Measurements from ENCODE around the gene CLTRN.
"Not testable (repeated sequence)": the region's sequence is repeated elsewhere in the genome, so short reads cannot be mapped to it uniquely, and the experiment has no call there.

Gene CLTRN

GRCh38 chrX:15647510-15647909, 17.1 kb downstream of the CLTRN start:
- not testable (repeated sequence) for DNase-seq (ENCODE audit: low read depth, low spot score)

GRCh38 chrX:15646543-15646942, 18.1 kb downstream of the CLTRN start:
- no peak for DNase-seq (ENCODE audit: low read depth, low spot score)

GRCh38 chrX:15646031-15646430, 18.6 kb downstream of the CLTRN start:
- no peak for DNase-seq (ENCODE audit: low read depth, low spot score)

- DNase-seq (ENCODE audit: low read depth, low spot score): no peak
Measured at GRCh38 chrX:15645266-15645665, 19.3 kb downstream of the CLTRN start.

GRCh38 chrX:15644560-15644872, 20.1 kb downstream of the CLTRN start:
- DNase-seq (ENCODE audit: low read depth, low spot score): no peak

GRCh38 chrX:15643786-15644559, 20.6 kb downstream of the CLTRN start:
- DNase-seq (ENCODE audit: low read depth, low spot score): no peak

GRCh38 chrX:15631637-15632036, 33.0 kb downstream of the CLTRN start:
- DNase-seq (ENCODE audit: low read depth, low spot score): no peak

GRCh38 chrX:15623054-15623453, 41.6 kb downstream of the CLTRN start:
- DNase-seq (ENCODE audit: low read depth, low spot score): no peak

GRCh38 chrX:15619053-15619755, 45.4 kb downstream of the CLTRN start:
- no peak for DNase-seq (ENCODE audit: low read depth, low spot score)

GRCh38 chrX:15617111-15617510, 47.5 kb downstream of the CLTRN start:
- DNase-seq (ENCODE audit: low read depth, low spot score): no peak

GRCh38 chrX:15616531-15616930, 48.1 kb downstream of the CLTRN start:
- no peak for DNase-seq (ENCODE audit: low read depth, low spot score)

- no peak for DNase-seq (ENCODE audit: low read depth, low spot score)
Measured at GRCh38 chrX:15607067-15607466, 57.5 kb downstream of the CLTRN start.

GRCh38 chrX:15606136-15606535, 58.5 kb downstream of the CLTRN start:
- no peak for DNase-seq (ENCODE audit: low read depth, low spot score)

- DNase-seq (ENCODE audit: low read depth, low spot score): no peak
Measured at GRCh38 chrX:15605226-15605625, 59.4 kb downstream of the CLTRN start.

- no peak for DNase-seq (ENCODE audit: low read depth, low spot score)
Measured at GRCh38 chrX:15602761-15603160, 61.8 kb downstream of the CLTRN start.

- no peak for DNase-seq (ENCODE audit: low read depth, low spot score)
Measured at GRCh38 chrX:15601932-15602331, 62.7 kb downstream of the CLTRN start.

- no peak for DNase-seq (ENCODE audit: low read depth, low spot score)
Measured at GRCh38 chrX:15600745-15601144, 63.9 kb downstream of the CLTRN start, which contains the start of gene ACE2. ACE2 (minus strand) TSS chrX:15600960; CDS start chrX:15600911, 49 bp downstream.

GRCh38 chrX:15600049-15600448, 64.6 kb downstream of the CLTRN start:
- no peak for DNase-seq (ENCODE audit: low read depth, low spot score)

GRCh38 chrX:15599461-15599860, 65.1 kb downstream of the CLTRN start:
- no peak for DNase-seq (ENCODE audit: low read depth, low spot score)

- DNase-seq (ENCODE audit: low read depth, low spot score): no peak
Measured at GRCh38 chrX:15598026-15598425, 66.6 kb downstream of the CLTRN start.

GRCh38 chrX:15594371-15594770, 70.2 kb downstream of the CLTRN start:
- no peak for DNase-seq (ENCODE audit: low read depth, low spot score)

GRCh38 chrX:15579778-15580747, 84.5 kb downstream of the CLTRN start:
- DNase-seq (ENCODE audit: low read depth, low spot score): no peak

All from brain pericyte (primary cell).